Stomach (tissue), 19 donors: ENCODE measurements around the gene LRRC51. TPM values are rescaled to one million over a fixed set of nuclear protein-coding genes. Genes with fewer than 3 reads are reported as not detected.

Experiments used
- DNase-seq, 2 donors: peaks; one replicate each; pipeline versions ENCODE4 v3.0.0 to v3.0.0-alpha.2; 2013 to 2019
- H3K27ac ChIP-seq, 5 donors: fragments of 200-600 bp in 4 of 5; sonication (generic) in 4 of 5; one replicate each; pipeline ENCODE4 v1.5.1; 2013 to 2019; ENCODE audit warnings: mild to moderate bottlenecking in 1 of 5, moderate library complexity in 1 of 5
- H3K27me3 ChIP-seq, 3 donors: fragments of 200-600 bp; sonication (generic); one replicate each; pipeline ENCODE4 v1.5.1; 2017 to 2019; ENCODE audit warnings: mixed run types in 1 of 3
- H3K36me3 ChIP-seq, 4 donors: fragments of 200-600 bp; sonication (generic); 1 replicate in 3 of 4; 2 replicates in 1 of 4; pipeline ENCODE4 v1.5.1; 2016 to 2019
- H3K4me1 ChIP-seq, 4 donors: fragments of 200-600 bp; sonication (generic); one replicate each; pipeline ENCODE4 v1.5.1; 2016 to 2019
- H3K4me3 ChIP-seq, 4 donors: fragments of 200-600 bp; sonication (generic) in 3 of 4; one replicate each; pipeline ENCODE4 v1.5.1; 2016 to 2019; ENCODE audit warnings: mild to moderate bottlenecking in 1 of 4
- H3K9me3 ChIP-seq, 4 donors: fragments of 200-600 bp; sonication (generic); one replicate each; pipeline ENCODE4 v1.5.1; 2016 to 2019
- CTCF ChIP-seq, 7 experiments: fragments of 450-650 bp in 4 of 7; fragments of 200-600 bp in 3 of 7; sonication (generic) in 3 of 7; IDR thresholded peaks; one replicate each; pipeline ENCODE4 v1.5.1; 2016 to 2019; ENCODE audit warnings: antibody characterized with exemption in 7 of 7, control low read depth in 2 of 7, mild to moderate bottlenecking in 1 of 7
- EP300 ChIP-seq: sonication (generic); formaldehyde crosslinking; IDR thresholded peaks from one replicate; pipeline ENCODE4 v1.6.1; 2017; ENCODE audit warnings: antibody characterized with exemption
- POLR2A ChIP-seq, 4 donors: fragments of 450-650 bp; IDR thresholded peaks; one replicate each; pipeline ENCODE4 v1.6.1; 2016; ENCODE audit warnings: antibody characterized with exemption in 4 of 4, control low read depth in 2 of 4, mild to moderate bottlenecking in 1 of 4, moderate library complexity in 1 of 4
- POLR2AphosphoS5 ChIP-seq, 3 donors: sonication (generic); formaldehyde crosslinking; IDR thresholded peaks; one replicate each; pipeline ENCODE4 v1.6.1; 2016; ENCODE audit warnings: antibody characterized with exemption in 3 of 3
- WGBS, 5 donors: extraction: QIAGEN DNeasy Blood & Tissue Kit in 3 of 5; methylation state at CpG; one replicate each; pipeline versions ENCODE4 v1.1.5 to v1.1.7; 2013 to 2018; 5-methylcytosine and 5-hydroxymethylcytosine counted together
- intact Hi-C: fragments of 100-400 bp; cut with DNase I; formaldehyde crosslinking; loops from one replicate; pipeline ENCODE4 v1.15.1; 2023; ENCODE audit warnings: low total_unique reads
- long read RNA-seq, 10 donors: transcript quantifications; one replicate each; lab custom pipeline, GENCODE V29; 2026
- polyA plus RNA-seq, 3 donors: library from polyadenylated mRNA; stranded (reverse); fragments of 200-250 nt; gene quantifications; one replicate each; pipeline ENCODE4 v1.2.3, GENCODE V29; 2013
- total RNA-seq, 5 donors: library from RNA; depleted of rRNA; stranded (reverse); fragments of >200 nt; gene quantifications; one replicate each; pipeline versions ENCODE4 v1.1.0 to v1.2.3, GENCODE V29; 2014 to 2016
- donor health status: healthy with polysubstance abuse.
- donor health status: Bipolar disorder and iron deficiency.
- donor health status: healthy.

LRRC51 gene
- total RNA-seq (1 to 10 TPM in 2 of 5 donors, not detected in 3; 2.0 to 4.8 TPM), polyA plus RNA-seq (1 to 10 TPM; 5.8 to 7.9 (median 6.8) TPM)
- long read RNA-seq, donor 1 = 0 reads
- long read RNA-seq, donor 2, partial matches to known transcripts = 0 of 2 reads
- long read RNA-seq, donor 2, other reads (novel, unspliced or antisense) = 0 of 2 reads
- long read RNA-seq, donor 3 = 0 reads
- long read RNA-seq, donor 4 = 0 reads
- long read RNA-seq, donor 5, partial matches to known transcripts = 0 of 1 reads
- long read RNA-seq, donor 5, other reads (novel, unspliced or antisense) = 0 of 1 reads
- long read RNA-seq, donor 6, partial matches to known transcripts = 0 of 2 reads
- long read RNA-seq, donor 6, other reads (novel, unspliced or antisense) = 0 of 2 reads
- long read RNA-seq, donor 7, partial matches to known transcripts = 0 of 3 reads
- long read RNA-seq, donor 7, other reads (novel, unspliced or antisense) = 0 of 3 reads
- long read RNA-seq, donor 8, partial matches to known transcripts = 5 of 5 reads
- long read RNA-seq, donor 8, other reads (novel, unspliced or antisense) = 0 of 5 reads
- long read RNA-seq, donor 9, partial matches to known transcripts = 9 of 9 reads
- long read RNA-seq, donor 9, other reads (novel, unspliced or antisense) = 0 of 9 reads
- long read RNA-seq, donor 10 = 0 reads

GRCh38 chr11:72080326-72081183, at the start of gene LRRC51, which contains the start of gene NUMA1:
TSS of gene LRRC51 (plus strand) at chr11:72080850. CDS start at chr11:72089084, 8,234 bp downstream.
TSS of gene NUMA1 (minus strand) at chr11:72080542. CDS start at chr11:72035943, 44,599 bp downstream.
- 0 to 2% (median 0%) methylated on average over 51 to 60 of the region's 60 CpGs for WGBS, 5 donors
- Histone ChIP-seq H3K27ac (peak within 1 kb of the TSS; percentile 82 to 96 (median 93)), H3K4me3 (peak within 1 kb of the TSS; percentile 56 to 76 (median 69)), H3K27me3 (no peaks in the 10 kb centered on the region), H3K9me3 (no peaks in the 10 kb centered on the region), H3K4me1 (peaks cover 23 to 50% (median 31%) of the 10 kb centered on the region in 4 donors), H3K36me3 (peaks cover 0 to 11% (median 3%) of the 10 kb centered on the region in 4 donors)
- intact Hi-C loops = no loop called here
- DNase-seq = peak; percentile 100
- TF ChIP-seq EP300 (no peak), POLR2AphosphoS5 (IDR thresholded peaks at IDR 0.05) (peak; percentile 63 to 81 (median 71))

GRCh38 chr11:72036687-72037086, 44.0 kb upstream of the LRRC51 start:
- intact Hi-C loops = no loop called here
- peaks cover 32 to 41% (median 37%) of the 10 kb centered on the region in 4 donors for H3K36me3 ChIP-seq
- H3K27ac ChIP-seq = peak overlapping the region in 1 of 5 donors; percentile 27
- no peak for DNase-seq
- H3K9me3 ChIP-seq = no peaks in the 10 kb centered on the region
- no peaks in the 10 kb centered on the region for H3K27me3 ChIP-seq
- H3K4me3 ChIP-seq = no peak overlapping the region
- peaks cover 41 to 92% (median 64%) of the 10 kb centered on the region in 4 donors for H3K4me1 ChIP-seq
- TF ChIP-seq CTCF (IDR thresholded peaks at IDR 0.05) (no peak), POLR2AphosphoS5 (IDR thresholded peaks at IDR 0.05) (no peak), POLR2A (IDR thresholded peaks at IDR 0.05) (no peak), EP300 (no peak)
- WGBS, 5 donors = 56 to 68% (median 65%) methylated on average over 3 of the region's 3 CpGs

GRCh38 chr11:72037554-72038311, 42.9 kb upstream of the LRRC51 start:
- DNase-seq = peak in 1 of 2 donors; percentile 57
- Histone ChIP-seq H3K36me3 (peaks cover 31 to 32% (median 31%) of the 10 kb centered on the region in 4 donors), H3K27ac (peak overlapping the region; percentile 39 to 97 (median 95)), H3K4me1 (peaks cover 46 to 92% (median 66%) of the 10 kb centered on the region in 4 donors), H3K9me3 (no peaks in the 10 kb centered on the region), H3K27me3 (no peaks in the 10 kb centered on the region), H3K4me3 (peak overlapping the region; percentile 47 to 62 (median 58))
- WGBS, 5 donors = 39 to 65% (median 52%) methylated on average over 4 of the region's 4 CpGs
- intact Hi-C loops = no loop called here
- TF ChIP-seq POLR2A (IDR thresholded peaks at IDR 0.05) = no peak
- no peak for TF ChIP-seq POLR2AphosphoS5 (IDR thresholded peaks at IDR 0.05)
- TF ChIP-seq EP300 = no peak
- no peak for TF ChIP-seq CTCF (IDR thresholded peaks at IDR 0.05)

- peak; percentile 55 to 86 for DNase-seq
- no peak for TF ChIP-seq EP300
- peak; percentile 31 to 66 (median 39) for TF ChIP-seq POLR2AphosphoS5 (IDR thresholded peaks at IDR 0.05)
- no peak for TF ChIP-seq CTCF (IDR thresholded peaks at IDR 0.05)
- no peak for TF ChIP-seq POLR2A (IDR thresholded peaks at IDR 0.05)
- Histone ChIP-seq H3K27ac (peak overlapping the region; percentile 95 to 97 (median 95)), H3K9me3 (no peaks in the 10 kb centered on the region), H3K4me1 (peaks cover 50 to 92% (median 68%) of the 10 kb centered on the region in 4 donors), H3K36me3 (peaks cover 23 to 25% (median 24%) of the 10 kb centered on the region in 4 donors), H3K4me3 (peak overlapping the region; percentile 47 to 62 (median 58)), H3K27me3 (no peaks in the 10 kb centered on the region)
- WGBS, 5 donors = 3 to 13% (median 9%) methylated on average over 2 of the region's 2 CpGs
- intact Hi-C loops = no loop called here
Measured at GRCh38 chr11:72038491-72038890, 42.2 kb upstream of the LRRC51 start.
